ENCODE measurements around the gene MED15. TPM values are rescaled to one million over a fixed set of nuclear protein-coding genes. Genes with fewer than 3 reads are reported as not detected.

The MED15 gene
- total RNA-seq, 2 donors from 2014 or later, result 61.4 to 62.7 TPM

DNA sequence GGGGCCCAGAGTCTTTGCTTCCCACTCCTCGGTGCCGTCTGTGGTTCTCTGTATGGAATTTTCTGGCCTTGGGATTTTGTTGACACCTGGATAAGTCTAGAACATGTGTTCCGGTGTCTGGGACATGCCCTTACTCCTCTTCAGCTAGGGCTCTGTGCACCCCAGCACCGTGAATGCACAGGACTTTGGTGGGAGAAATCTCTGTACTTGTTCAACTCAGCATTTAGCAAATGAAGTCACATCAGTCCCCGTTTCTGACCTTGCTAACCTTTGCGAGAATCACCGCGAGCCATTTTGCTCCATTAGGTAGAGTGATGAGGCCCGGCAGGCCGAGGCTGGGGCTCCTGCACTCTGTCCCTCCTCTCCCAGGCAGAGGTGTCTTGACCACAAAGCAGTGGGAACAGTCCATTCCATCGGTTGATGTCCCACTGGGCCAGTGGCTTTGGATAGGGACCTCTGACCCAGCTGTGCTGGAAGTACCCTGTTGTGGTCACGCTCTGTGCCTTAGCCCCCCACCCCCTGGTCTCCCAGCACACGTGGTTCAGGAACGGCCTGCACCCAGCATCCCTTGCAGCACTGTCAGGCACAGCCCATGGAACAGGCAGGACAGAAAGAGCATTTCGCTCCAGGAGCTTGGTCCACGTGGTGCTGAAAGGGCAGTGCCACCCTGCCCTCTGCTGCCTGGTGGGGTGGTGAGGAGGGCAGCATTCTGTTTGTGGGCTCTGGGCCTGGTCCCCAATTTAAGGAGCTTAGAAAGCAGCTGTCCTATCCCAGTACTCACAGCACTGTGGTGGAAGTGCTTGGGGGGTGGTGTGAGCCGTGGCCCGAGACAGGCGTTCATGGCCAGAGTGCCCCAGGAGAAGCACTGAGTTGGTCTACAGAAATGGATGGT is 73.4 kb downstream of the MED15 start:
- no peak for TF ChIP-seq CTCF (conservative IDR thresholded peaks at IDR 0.05)
- 94 to 98% methylated on average over 16 to 19 of the region's 19 CpGs for WGBS, 2 experiments (ENCODE audit: insufficient coverage in 1 of 2, insufficient read length in 1 of 2)
- no peak overlapping the region for H3K9ac ChIP-seq (ENCODE audit: extremely low read depth, low read length, poor library complexity, severe bottlenecking)
- no peaks in the 10 kb centered on the region for H3K27me3 Mint-ChIP-seq (ENCODE audit: insufficient read depth)
- no peak overlapping the region for H3K4me3 Mint-ChIP-seq
- H3K4me3 ChIP-seq (ENCODE audit: low read length), result no peak overlapping the region
- no peaks in the 10 kb centered on the region for H3K4me1 ChIP-seq (ENCODE audit: control insufficient read depth, insufficient read depth, low read length)
- H3K27ac Mint-ChIP-seq, result peak overlapping the region; percentile 37
- H3K9me3 Mint-ChIP-seq, result no peaks in the 10 kb centered on the region
- H3K27ac ChIP-seq (ENCODE audit: low read depth, low read length), result no peak overlapping the region
- peaks cover 35% of the 10 kb centered on the region for H3K36me3 Mint-ChIP-seq (ENCODE audit: low read depth)
- no peaks in the 10 kb centered on the region for H3K9me3 ChIP-seq (ENCODE audit: control insufficient read depth, low read length)
- DNase-seq, result no peak
- H3K36me3 ChIP-seq (ENCODE audit: control insufficient read depth, insufficient read depth, low read length), result peaks cover 66% of the 10 kb centered on the region
- no peaks in the 10 kb centered on the region for H3K27me3 ChIP-seq (ENCODE audit: control insufficient read depth, insufficient read depth, low read length, poor library complexity, severe bottlenecking)
- no peaks in the 10 kb centered on the region for H3K4me1 Mint-ChIP-seq

DNA sequence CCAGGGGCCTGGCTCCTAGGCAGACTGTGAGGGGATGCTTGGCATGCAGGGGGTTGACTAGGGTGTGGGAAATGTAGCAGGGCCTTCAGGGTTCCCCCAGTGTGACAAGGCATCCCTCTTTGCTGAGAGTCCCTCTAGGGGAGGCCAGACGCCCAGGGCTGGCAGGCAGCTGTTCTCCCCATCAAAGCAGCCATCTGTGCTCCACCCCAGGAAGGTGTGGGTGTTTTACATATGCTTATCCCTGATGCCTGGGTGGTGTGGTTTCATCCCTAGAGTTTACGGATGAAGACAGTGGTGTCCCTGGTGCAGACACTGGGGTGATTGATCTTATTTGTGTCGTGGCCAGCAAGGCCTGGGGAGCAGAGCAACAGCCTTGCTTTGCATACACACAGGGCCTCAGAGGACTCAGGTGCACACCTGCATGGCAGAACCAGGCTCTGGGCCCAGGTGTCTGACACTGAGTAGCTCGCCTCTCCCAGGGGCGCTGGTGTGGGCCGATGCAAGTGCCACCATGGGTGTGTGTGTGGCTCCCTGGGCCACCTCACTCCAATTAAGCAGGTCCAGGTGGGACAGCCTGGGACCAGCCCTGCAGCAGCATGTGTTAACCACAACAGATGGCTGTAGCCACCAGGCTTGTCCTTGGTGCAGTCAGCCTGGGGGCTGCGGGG is 74.2 kb downstream of the MED15 start:
- no peak overlapping the region for H3K27ac ChIP-seq (ENCODE audit: low read depth, low read length)
- no peak overlapping the region for H3K9ac ChIP-seq (ENCODE audit: extremely low read depth, low read length, poor library complexity, severe bottlenecking)

GRCh38 chr22:20582171-20582511 is 74.7 kb downstream of the MED15 start:
- no peaks in the 10 kb centered on the region for H3K4me1 ChIP-seq (ENCODE audit: control insufficient read depth, insufficient read depth, low read length)
- H3K36me3 ChIP-seq (ENCODE audit: control insufficient read depth, insufficient read depth, low read length), result peaks cover 54% of the 10 kb centered on the region
- no peak for DNase-seq
- Mint-ChIP-seq H3K27me3 (ENCODE audit: insufficient read depth) (no peaks in the 10 kb centered on the region), H3K4me3 (no peak overlapping the region), H3K36me3 (ENCODE audit: low read depth) (peaks cover 38% of the 10 kb centered on the region), H3K9me3 (no peaks in the 10 kb centered on the region), H3K27ac (no peak overlapping the region), H3K4me1 (no peaks in the 10 kb centered on the region)
- H3K27ac ChIP-seq (ENCODE audit: low read depth, low read length), result no peak overlapping the region
- H3K4me3 ChIP-seq (ENCODE audit: low read length), result no peak overlapping the region
- H3K9ac ChIP-seq (ENCODE audit: extremely low read depth, low read length, poor library complexity, severe bottlenecking), result no peak overlapping the region
- 90 to 92% methylated on average over 2 to 5 of the region's 5 CpGs for WGBS, 2 experiments (ENCODE audit: insufficient coverage in 1 of 2, insufficient read length in 1 of 2)
- H3K27me3 ChIP-seq (ENCODE audit: control insufficient read depth, insufficient read depth, low read length, poor library complexity, severe bottlenecking), result no peaks in the 10 kb centered on the region
- no peaks in the 10 kb centered on the region for H3K9me3 ChIP-seq (ENCODE audit: control insufficient read depth, low read length)
- no peak for TF ChIP-seq CTCF (conservative IDR thresholded peaks at IDR 0.05)

More for the DNA sequence above, 74.2 kb downstream of the MED15 start:
- Histone ChIP-seq H3K4me3 (ENCODE audit: low read length) (no peak overlapping the region), H3K4me1 (ENCODE audit: control insufficient read depth, insufficient read depth, low read length) (no peaks in the 10 kb centered on the region), H3K9me3 (ENCODE audit: control insufficient read depth, low read length) (no peaks in the 10 kb centered on the region), H3K27me3 (ENCODE audit: control insufficient read depth, insufficient read depth, low read length, poor library complexity, severe bottlenecking) (no peaks in the 10 kb centered on the region), H3K36me3 (ENCODE audit: control insufficient read depth, insufficient read depth, low read length) (peaks cover 59% of the 10 kb centered on the region)
- TF ChIP-seq CTCF (conservative IDR thresholded peaks at IDR 0.05), result no peak
- no peak for DNase-seq
- Mint-ChIP-seq H3K27me3 (ENCODE audit: insufficient read depth) (no peaks in the 10 kb centered on the region), H3K4me1 (no peaks in the 10 kb centered on the region), H3K36me3 (ENCODE audit: low read depth) (peaks cover 35% of the 10 kb centered on the region), H3K4me3 (no peak overlapping the region), H3K9me3 (no peaks in the 10 kb centered on the region), H3K27ac (no peak overlapping the region)
- WGBS, 2 experiments (ENCODE audit: insufficient coverage in 1 of 2, insufficient read length in 1 of 2), result 93% methylated on average over 3 to 7 of the region's 7 CpGs

Measured in endodermal cell (in vitro differentiated cells).